ENCODE data around the gene UTP18. TPM values are rescaled to one million over a fixed set of nuclear protein-coding genes. Genes with fewer than 3 reads are reported as not detected.

UTP18 gene
- total and polyA plus RNA-seq, 10 of the 15 experiments (the other 5 are each of a cell fraction or from before 2014, with no cell fraction given) = 31.0 to 111 (median 58.8) TPM

GRCh38 chr17:51245535-51245934 lies 14.8 kb upstream of the UTP18 start:
- H3K4me1 ChIP-seq (ENCODE audit: control insufficient read depth, insufficient read depth, low read length) = no peaks in the 10 kb centered on the region
- H3K79me2 ChIP-seq (ENCODE audit: control insufficient read depth, insufficient read depth, low read length) = no peaks in the 10 kb centered on the region; the same call in 1 of the 2 replicates
- H3K27ac ChIP-seq (ENCODE audit: control insufficient read depth, insufficient read depth) = no peak overlapping the region
- H3K4me2 ChIP-seq (ENCODE audit: control insufficient read depth, insufficient read depth) = no peak overlapping the region
- DNase-seq (ENCODE audit: low read depth, low spot score) = no peak
- no TSS peak for BruUV-seq (replicated peaks)
- no peak overlapping the region for H3K4me3 ChIP-seq
- SMC1A ChIA-PET (ENCODE audit: uncharacterized antibody, unreplicated experiment) = no interaction called here
- RAD21 ChIA-PET (ENCODE audit: unreplicated experiment) = no interaction called here
- no peaks in the 10 kb centered on the region for H3K27me3 ChIP-seq (replicated peaks in 1 of 2; ENCODE audit: control insufficient read depth in 2 of 2, insufficient read depth in 2 of 2, low read length in 1 of 2)
- H2AFZ ChIP-seq (ENCODE audit: control insufficient read depth, low read depth, low read length) = no peak overlapping the region
- intact Hi-C loops (cut with micrococcal nuclease; ENCODE audit: unreplicated experiment) (no loop called here), in situ Hi-C loops (cut with MboI) (no loop called here)
- POLR2A ChIA-PET = no interaction called here
- ATAC-seq = no peak
- no peak for FAIRE-seq
- CTCF ChIA-PET = no interaction called here
- no peaks in the 10 kb centered on the region for H3K36me3 ChIP-seq (ENCODE audit: control insufficient read depth in 2 of 2, insufficient read depth in 2 of 2, low read length in 1 of 2)
- H3K9me3 ChIP-seq (replicated peaks; ENCODE audit: control insufficient read depth, insufficient read depth, low read length) = no peaks in the 10 kb centered on the region
- WGBS (ENCODE audit: insufficient coverage, insufficient replicate concordance, low lambda C conversion rate, missing lambda C conversion rate) = 96% methylated on average over 1 of the region's 1 CpG
- no peak overlapping the region for H3K9ac ChIP-seq (ENCODE audit: control insufficient read depth, insufficient read depth, low read length)
- no peaks in the 10 kb centered on the region for H4K20me1 ChIP-seq (ENCODE audit: control insufficient read depth, insufficient read depth)
- TF ChIP-seq POU2F2 (IDR thresholded peaks at IDR 0.05; ENCODE audit: borderline replicate concordance, low read depth, low read length) (no peak), ZBTB11 (CRISPR knock-in tag; IDR thresholded peaks at IDR 0.05) (no peak), MEF2B (IDR thresholded peaks at IDR 0.05; ENCODE audit: partially characterized antibody, poor library complexity, severe bottlenecking) (no peak), PKNOX1 (IDR thresholded peaks at IDR 0.05) (no peak), E4F1 (IDR thresholded peaks at IDR 0.05; ENCODE audit: borderline replicate concordance, partially characterized antibody) (no peak), ETV6 (conservative IDR thresholded peaks at IDR 0.05 in 1 of 2, IDR thresholded peaks at IDR 0.05 in 1 of 2; ENCODE audit: borderline replicate concordance in 1 of 2, low read depth in 1 of 2) (no peak), BCL11A (IDR thresholded peaks at IDR 0.05; ENCODE audit: low read depth, low read length) (no peak), NFYA (IDR thresholded peaks at IDR 0.05; ENCODE audit: borderline replicate concordance, low read depth, low read length) (no peak), STAT3 (IDR thresholded peaks at IDR 0.05; ENCODE audit: low read depth, low read length) (no peak), POLR2AphosphoS5 (IDR thresholded peaks at IDR 0.05; ENCODE audit: low read length) (no peak), ZNF384 (IDR thresholded peaks at IDR 0.05; ENCODE audit: borderline replicate concordance, low read depth, low read length) (no peak), WRNIP1 (IDR thresholded peaks at IDR 0.05; ENCODE audit: borderline replicate concordance, low read depth, low read length) (no peak)
- TF ChIP-seq, protein P1, sequence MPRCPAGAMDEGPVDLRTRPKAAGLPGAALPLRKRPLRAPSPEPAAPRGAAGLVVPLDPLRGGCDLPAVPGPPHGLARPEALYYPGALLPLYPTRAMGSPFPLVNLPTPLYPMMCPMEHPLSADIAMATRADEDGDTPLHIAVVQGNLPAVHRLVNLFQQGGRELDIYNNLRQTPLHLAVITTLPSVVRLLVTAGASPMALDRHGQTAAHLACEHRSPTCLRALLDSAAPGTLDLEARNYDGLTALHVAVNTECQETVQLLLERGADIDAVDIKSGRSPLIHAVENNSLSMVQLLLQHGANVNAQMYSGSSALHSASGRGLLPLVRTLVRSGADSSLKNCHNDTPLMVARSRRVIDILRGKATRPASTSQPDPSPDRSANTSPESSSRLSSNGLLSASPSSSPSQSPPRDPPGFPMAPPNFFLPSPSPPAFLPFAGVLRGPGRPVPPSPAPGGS (IDR thresholded peaks at IDR 0.05; ENCODE audit: borderline replicate concordance, insufficient read depth, low read depth, low read length, poor library complexity, severe bottlenecking) = no peak

Measured in GM12878 (cell line).